H1 (cell line): ENCODE results near the gene EGR4. TPM values are rescaled to one million over a fixed set of nuclear protein-coding genes. Genes with fewer than 3 reads are reported as not detected.

Experiments used
- CTCF ChIA-PET: fragments of 300-600 bp; sonication (Branson Sonifier 250); formaldehyde crosslinking; loops from one replicate; lab custom pipeline; 2021; ENCODE audit not compliant: partially characterized antibody; lab: Charles Lee
- POLR2A ChIA-PET: fragments of 300-600 bp; sonication (Branson Sonifier 250); formaldehyde crosslinking; loops from one replicate; lab custom pipeline; 2021; ENCODE audit warnings: inconsistent platforms; ENCODE audit not compliant: partially characterized antibody; lab: Charles Lee
- DNase-seq, 2 experiments: peaks; one replicate each; pipeline versions ENCODE4 v3.0.0 to v3.0.0-alpha.2; 2010 to 2022; ENCODE audit warnings: low spot score in 2 of 2, low read depth in 1 of 2, mixed read lengths in 1 of 2
- FAIRE-seq: peaks from 2 replicates; lab custom pipeline; 2011; peaks lifted over from hg19 to GRCh38; lab: Jason Lieb, UNC
- H2AFZ ChIP-seq: 2 replicates; pipeline ENCODE4 v1.8.1; 2012; ENCODE audit warnings: low read length, inconsistent platforms
- H2AK5ac ChIP-seq: 2 replicates; pipeline ENCODE4 v1.6.1; 2013; ENCODE audit warnings: low read depth, low read length
- H2BK120ac ChIP-seq: replicated peaks from 2 replicates; pipeline ENCODE3; 2013; ENCODE audit warnings: low read depth, low read length, inconsistent platforms
- H2BK12ac ChIP-seq: 2 replicates; pipeline ENCODE4 v1.6.1; 2013; ENCODE audit warnings: low read depth, low read length
- H2BK15ac ChIP-seq: 2 replicates; pipeline ENCODE4 v1.6.1; 2013; ENCODE audit warnings: low read length
- H2BK20ac ChIP-seq: 2 replicates; pipeline ENCODE4 v1.6.1; 2013; ENCODE audit warnings: low read length
- H2BK5ac ChIP-seq: 2 replicates; pipeline ENCODE4 v1.6.1; 2013; ENCODE audit warnings: low read depth, low read length
- H3K14ac ChIP-seq: 2 replicates; pipeline ENCODE4 v1.6.1; 2013; ENCODE audit warnings: inconsistent platforms; ENCODE audit not compliant: insufficient read length
- H3K18ac ChIP-seq: 2 replicates; pipeline ENCODE4 v1.6.1; 2013; ENCODE audit warnings: low read length; ENCODE audit errors: extremely low read depth
- H3K23ac ChIP-seq: 2 replicates; pipeline ENCODE4 v1.6.1; 2013; ENCODE audit warnings: inconsistent platforms; ENCODE audit not compliant: insufficient read length
- H3K23me2 ChIP-seq: 2 replicates; pipeline ENCODE4 v1.6.1; 2013; ENCODE audit warnings: low read depth, low read length
- H3K27ac ChIP-seq: 2 replicates; pipeline ENCODE4 v1.6.1; 2011; ENCODE audit warnings: low read depth, low read length, inconsistent platforms
- H3K27me3 ChIP-seq, 4 experiments: replicated peaks in 1 of 4; 1 replicate in 1 of 4; 2 replicates in 3 of 4; pipeline versions ENCODE4 v1.6.1 to v1.8.1; 2011 to 2013; ENCODE audit warnings: low read length in 3 of 4, mild to moderate bottlenecking in 3 of 4, inconsistent platforms in 2 of 4, mixed read lengths in 2 of 4, moderate library complexity in 1 of 4; ENCODE audit not compliant: control insufficient read depth in 3 of 4, insufficient read depth in 3 of 4; ENCODE audit errors: extremely low read depth in 1 of 4
- H3K36me3 ChIP-seq, 4 experiments: 2 replicates each; pipeline versions ENCODE4 v1.6.1 to v1.8.1; 2011 to 2013; ENCODE audit warnings: mild to moderate bottlenecking in 4 of 4, low read length in 3 of 4, moderate library complexity in 2 of 4, control low read depth in 1 of 4, inconsistent platforms in 1 of 4; ENCODE audit not compliant: insufficient read depth in 4 of 4, control insufficient read depth in 2 of 4
- H3K4ac ChIP-seq: replicated peaks from 2 replicates; pipeline ENCODE3; 2013; ENCODE audit warnings: low read length, low read depth, mixed read lengths, inconsistent platforms; ENCODE audit not compliant: insufficient read length
- H3K4me1 ChIP-seq, 4 experiments: replicated peaks in 1 of 4; 1 replicate in 1 of 4; 2 replicates in 3 of 4; pipeline versions ENCODE4 v1.6.1 to v1.8.1; 2011 to 2013; ENCODE audit warnings: low read length in 3 of 4, inconsistent platforms in 2 of 4, mixed read lengths in 1 of 4; ENCODE audit not compliant: insufficient read depth in 4 of 4, control insufficient read depth in 3 of 4
- H3K4me2 ChIP-seq, 2 experiments: 2 replicates each; pipeline versions ENCODE4 v1.6.1 to v1.8.1; 2011 to 2013; ENCODE audit warnings: low read depth in 2 of 2, low read length in 2 of 2, control low read depth in 1 of 2, inconsistent platforms in 1 of 2, mild to moderate bottlenecking in 1 of 2; ENCODE audit not compliant: insufficient read depth in 1 of 2
- H3K4me3 ChIP-seq, 4 experiments: fragments of 200-600, 300-600 bp in 1 of 4; sonication (generic), shearing (Covaris generic), sonication (Bioruptor Twin) in 1 of 4; 2 replicates each; pipeline versions ENCODE4 v1.5.1 to v1.8.1; 2011 to 2016; ENCODE audit warnings: low read length in 4 of 4, low read depth in 3 of 4, control low read depth in 2 of 4, inconsistent platforms in 2 of 4, mild to moderate bottlenecking in 2 of 4, mixed read lengths in 1 of 4, moderate library complexity in 1 of 4; ENCODE audit not compliant: insufficient read depth in 2 of 4; ENCODE audit errors: extremely low read depth in 1 of 4
- H3K56ac ChIP-seq: replicated peaks from 2 replicates; pipeline ENCODE3; 2013; ENCODE audit warnings: low read depth, mild to moderate bottlenecking, mixed read lengths, low read length, inconsistent platforms; ENCODE audit not compliant: insufficient read length
- H3K79me1 ChIP-seq: 2 replicates; pipeline ENCODE4 v1.6.1; 2013; ENCODE audit warnings: low read depth, low read length, control low read depth
- H3K79me2 ChIP-seq, 2 experiments: 2 replicates each; pipeline versions ENCODE4 v1.6.1 to v1.8.1; 2012 to 2013; ENCODE audit warnings: low read length in 2 of 2, mild to moderate bottlenecking in 2 of 2, inconsistent platforms in 1 of 2; ENCODE audit not compliant: insufficient read depth in 2 of 2, control insufficient read depth in 1 of 2
- H3K9ac ChIP-seq, 4 experiments: replicated peaks in 1 of 4; 1 replicate in 1 of 4; 2 replicates in 3 of 4; pipeline versions ENCODE4 v1.6.1 to v1.8.1; 2011 to 2013; ENCODE audit warnings: low read depth in 3 of 4, low read length in 3 of 4, control low read depth in 2 of 4, mild to moderate bottlenecking in 2 of 4, moderate library complexity in 2 of 4, inconsistent platforms in 1 of 4; ENCODE audit errors: extremely low read depth in 1 of 4
- H3K9me3 ChIP-seq, 2 experiments: 2 replicates each; pipeline versions ENCODE4 v1.6.1 to v1.8.1; 2012 to 2013; ENCODE audit warnings: mild to moderate bottlenecking in 2 of 2, moderate library complexity in 2 of 2, control low read depth in 1 of 2, inconsistent platforms in 1 of 2, low read depth in 1 of 2, low read length in 1 of 2, mixed read lengths in 1 of 2; ENCODE audit not compliant: insufficient read depth in 2 of 2
- H4K20me1 ChIP-seq, 2 experiments: replicated peaks in 1 of 2; 2 replicates each; pipeline versions ENCODE3 to v1.8.1; 2011 to 2013; ENCODE audit warnings: inconsistent platforms in 2 of 2, low read length in 2 of 2, mild to moderate bottlenecking in 1 of 2; ENCODE audit not compliant: insufficient read depth in 2 of 2, control insufficient read depth in 1 of 2
- H4K5ac ChIP-seq: 2 replicates; pipeline ENCODE4 v1.6.1; 2013; ENCODE audit warnings: low read length, low read depth, mixed read lengths, inconsistent platforms; ENCODE audit not compliant: insufficient read length
- H4K8ac ChIP-seq: 2 replicates; pipeline ENCODE4 v1.8.0; 2013; ENCODE audit warnings: mild to moderate bottlenecking, moderate library complexity, low read length, inconsistent platforms; ENCODE audit not compliant: insufficient read depth; ENCODE audit errors: extremely low read depth
- H4K91ac ChIP-seq: replicated peaks from 2 replicates; pipeline ENCODE3; 2013; ENCODE audit warnings: low read length, mixed read lengths, inconsistent platforms; ENCODE audit not compliant: insufficient read length
- ASH2L ChIP-seq: fragments of 200-600, 300-600 bp; sonication (generic); IDR thresholded peaks from one replicate; pipeline ENCODE4 v1.7.1; 2017; ENCODE audit warnings: low read length
- BCL11A ChIP-seq, 2 experiments: IDR thresholded peaks; one replicate each; pipeline ENCODE4 v1.6.1; 2011; ENCODE audit warnings: low read depth in 2 of 2, low read length in 2 of 2, mild to moderate bottlenecking in 2 of 2
- BRCA1 ChIP-seq: IDR thresholded peaks from 2 replicates; pipeline ENCODE4 v1.6.1; 2012; ENCODE audit warnings: low read depth, low read length, improper control_type of control experiment
- CREB1 ChIP-seq: IDR thresholded peaks from 2 replicates; pipeline ENCODE4 v1.6.1; 2012; ENCODE audit warnings: inconsistent platforms
- EZH2 ChIP-seq: fragments of 200-600 bp; sonication (generic); IDR thresholded peaks from 2 replicates; pipeline ENCODE4 v1.7.1; 2012; ENCODE audit warnings: low read depth, mild to moderate bottlenecking, moderate library complexity, low read length, inconsistent platforms; ENCODE audit not compliant: severe bottlenecking
- GABPA ChIP-seq: IDR thresholded peaks from 2 replicates; pipeline ENCODE4 v1.6.1; 2011; ENCODE audit warnings: mild to moderate bottlenecking, low read length, moderate library complexity, borderline replicate concordance; ENCODE audit not compliant: insufficient read depth
- GTF2F1 ChIP-seq: IDR thresholded peaks from 2 replicates; pipeline ENCODE4 v1.6.1; 2012; ENCODE audit warnings: low read depth, low read length, improper control_type of control experiment, borderline replicate concordance
- NRF1 ChIP-seq: IDR thresholded peaks from 2 replicates; pipeline ENCODE4 v1.6.1; 2011; ENCODE audit warnings: mild to moderate bottlenecking, low read depth, low read length, improper control_type of control experiment
- POU5F1 ChIP-seq: IDR thresholded peaks from 2 replicates; pipeline ENCODE4 v1.6.1; 2011; ENCODE audit warnings: low read depth, mild to moderate bottlenecking, low read length, moderate library complexity
- RBBP5 ChIP-seq: IDR thresholded peaks from 2 replicates; pipeline ENCODE4 v1.7.1; 2012; ENCODE audit warnings: low read depth, mild to moderate bottlenecking, inconsistent platforms, low read length, moderate library complexity, borderline replicate concordance
- RFX5 ChIP-seq: IDR thresholded peaks from 2 replicates; pipeline ENCODE4 v1.6.1; 2011; ENCODE audit warnings: low read depth, low read length, improper control_type of control experiment, borderline replicate concordance
- SP4 ChIP-seq: IDR thresholded peaks from 2 replicates; pipeline ENCODE4 v1.6.1; 2012; ENCODE audit warnings: low read length, inconsistent platforms
- polyA plus RNA-seq, 7 experiments: library from polyadenylated mRNA; depleted of rRNA in 3 of 7; stranded (reverse) in 5 of 7; unstranded in 2 of 7; fragments of >200 nt in 5 of 7; fragments of 200-250 nt in 2 of 7; gene quantifications; 1 replicate in 5 of 7; 2 replicates in 1 of 7; 4 replicates in 1 of 7; pipeline versions ENCODE4 v1.2.1 to v1.2.3, GENCODE V29; 2011 to 2013; ENCODE audit warnings: missing spikeins in 2 of 7, mixed read lengths in 2 of 7
- total RNA-seq: library from RNA; stranded (reverse); fragmentation: NEBNext Ultra II Directional; extraction: Animal tissue kit (Norgen Biotek cat#: 25700); gene quantifications from 2 replicates; pipeline ENCODE4 v1.2.1, GENCODE V29; 2021

EGR4 gene
- total and polyA plus RNA-seq, 2 of the 8 experiments (the other 6 are each of a cell fraction or from before 2014, with no cell fraction given) = 0.20 TPM; not detected in 1

GRCh38 chr2:73281244-73281643 lies 12.1 kb downstream of the EGR4 start:
- no peak overlapping the region for H4K91ac ChIP-seq
- no peak overlapping the region for H3K4me2 ChIP-seq
- no peak overlapping the region for H3K4me3 ChIP-seq
- H2BK12ac ChIP-seq = no peak overlapping the region
- H3K36me3 ChIP-seq = peaks cover 0 to 7% (median 0%) of the 10 kb centered on the region in 4 experiments; a peak in 1 of 8 replicates
- no peak overlapping the region for H2BK120ac ChIP-seq
- H3K23me2 ChIP-seq = peaks cover 17% of the 10 kb centered on the region
- peaks cover 0 to 7% (median 7%) of the 10 kb centered on the region in 4 experiments; a peak in 6 of 7 replicates for H3K27me3 ChIP-seq
- no peaks in the 10 kb centered on the region for H3K9me3 ChIP-seq
- H4K5ac ChIP-seq = no peak overlapping the region
- H2BK5ac ChIP-seq = no peak overlapping the region
- H2AFZ ChIP-seq = no peak overlapping the region
- no peak overlapping the region for H2BK15ac ChIP-seq
- FAIRE-seq (no peak), DNase-seq (no peak)
- no peak overlapping the region for H3K14ac ChIP-seq
- H3K4me1 ChIP-seq = peaks cover 5 to 17% (median 10%) of the 10 kb centered on the region in 4 experiments
- H2BK20ac ChIP-seq = no peak overlapping the region
- no peak overlapping the region for H3K23ac ChIP-seq
- no peak overlapping the region for H3K9ac ChIP-seq
- H3K79me1 ChIP-seq = peaks cover 19% of the 10 kb centered on the region
- H3K27ac ChIP-seq = no peak overlapping the region
- no peak overlapping the region for H3K4ac ChIP-seq
- peaks cover 0 to 30% of the 10 kb centered on the region in 2 experiments; a peak in 3 of 4 replicates for H3K79me2 ChIP-seq
- no peak overlapping the region for H2AK5ac ChIP-seq
- H4K20me1 ChIP-seq = peaks cover 4 to 24% of the 10 kb centered on the region in 2 experiments
- no peak overlapping the region for H3K56ac ChIP-seq
- CTCF ChIA-PET = interaction anchor here (1.1 to 13.4 kb wide), 6 partner anchors 9 to 69 kb away, joined by 3 to 122 read pairs (median 4); partner anchors contain the start of gene EGR4
- H3K18ac ChIP-seq = no peak overlapping the region
- no peak overlapping the region for H4K8ac ChIP-seq
- POLR2A ChIA-PET = interaction anchor here (1.3 to 1.5 kb wide), 2 partner anchors 9 to 11 kb away, joined by 3 read pairs; no protein-coding TSS in a partner anchor
- TF ChIP-seq GABPA (no peak), ASH2L (no peak), CREB1 (no peak), BRCA1 (no peak), RFX5 (no peak), POU5F1 (no peak), SP4 (no peak), GTF2F1 (no peak), RBBP5 (no peak), EZH2 (no peak), BCL11A (IDR thresholded peaks at IDR 0.05; ENCODE audit: low read depth in 2 of 2, low read length in 2 of 2) (no peak), NRF1 (no peak)
